Right lung (tissue), 5 donors: ENCODE data around the gene TNPO3. TPM values are rescaled to one million over a fixed set of nuclear protein-coding genes. Genes with fewer than 3 reads are reported as not detected.

Source experiments
- DNase-seq, 2 donors: peaks; one replicate each; pipeline ENCODE4 v3.0.0-alpha.2; 2013
- polyA plus RNA-seq, 5 donors: library from polyadenylated mRNA; unstranded; fragments of 120-200 nt; gene quantifications; one replicate each; pipeline versions ENCODE4 v1.2.1 to v1.2.3, GENCODE V29; 2013; ENCODE audit warnings: inconsistent platforms in 1 of 5, low replicate concordance in 1 of 5; ENCODE audit not compliant: insufficient read length in 5 of 5, insufficient read depth in 1 of 5

Gene TNPO3
- polyA plus RNA-seq, 5 donors, result 28.8 to 40.4 (median 36.3) TPM

DNA sequence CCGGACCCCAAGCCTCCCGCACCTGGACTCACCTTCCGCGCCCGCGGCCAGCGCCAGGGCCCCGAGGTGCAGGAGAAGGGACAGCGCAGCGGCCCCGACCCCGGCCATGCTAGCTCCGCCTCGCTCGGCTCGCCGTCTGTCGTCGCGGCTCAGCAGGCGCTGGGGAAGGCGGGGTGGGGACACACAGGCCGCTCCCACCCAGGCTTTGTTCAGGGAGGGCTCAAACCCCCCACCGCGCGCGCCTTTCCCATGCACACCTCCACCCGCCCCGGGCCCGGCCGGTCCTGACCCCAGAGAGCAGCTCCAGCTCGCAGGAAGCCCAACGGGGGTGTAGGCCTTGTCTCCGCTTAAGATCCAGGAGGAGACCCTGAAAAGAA lies 144.4 kb downstream of the TNPO3 start, which contains the start of gene KCP:
Gene KCP, minus strand, starts transcription at position 141 of the 377 bp plus-strand sequence. Its CDS starts 33 bp downstream, at position 108.
- DNase-seq, result no peak

DNA sequence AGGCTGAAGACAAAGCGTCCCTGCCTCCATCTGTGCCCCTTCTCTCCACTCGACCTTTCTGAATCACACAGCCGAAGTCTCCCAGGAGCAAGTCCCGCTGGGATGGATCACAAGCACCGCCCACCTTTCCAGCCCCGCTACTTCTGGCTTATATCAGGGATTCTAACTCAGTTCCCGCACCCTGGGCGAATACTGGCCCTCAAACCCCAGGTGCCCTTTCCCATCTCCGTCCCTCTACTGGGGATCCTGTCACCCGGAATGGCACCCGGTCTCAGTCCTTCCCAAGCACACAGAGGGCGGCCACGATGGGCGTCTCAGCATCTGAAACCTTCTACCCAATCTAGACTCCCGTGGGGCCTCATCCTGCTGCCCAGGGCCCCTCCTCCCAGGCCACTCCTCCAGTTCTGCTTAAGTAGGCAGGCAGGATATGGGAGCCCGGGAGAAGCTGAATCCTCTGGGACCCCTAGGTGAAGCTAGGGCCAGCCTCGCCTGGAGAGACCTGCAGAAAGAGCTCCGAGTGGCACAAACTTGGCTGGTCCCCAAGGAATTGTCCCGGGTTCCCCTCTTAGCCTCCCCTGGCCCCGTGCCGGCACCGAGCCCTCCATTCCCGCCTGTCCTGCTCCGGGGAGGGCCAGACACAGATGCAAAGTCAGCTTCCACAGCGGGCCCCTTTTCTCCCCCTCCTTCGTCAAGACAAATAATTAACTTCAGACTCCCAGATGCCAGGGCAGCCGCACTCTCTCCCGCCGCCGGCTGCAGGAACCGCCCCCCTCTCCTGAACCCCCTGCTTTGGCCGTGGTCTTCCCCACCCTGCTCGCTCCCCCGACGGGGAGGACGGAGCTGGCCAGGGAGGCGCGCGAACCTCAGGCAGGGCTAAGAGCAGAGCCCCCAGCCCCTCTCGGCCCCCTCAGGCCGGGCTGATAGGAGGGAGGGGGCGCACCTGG lies 145.0 kb downstream of the TNPO3 start:
- DNase-seq, result peak; percentile 43 to 51

DNA sequence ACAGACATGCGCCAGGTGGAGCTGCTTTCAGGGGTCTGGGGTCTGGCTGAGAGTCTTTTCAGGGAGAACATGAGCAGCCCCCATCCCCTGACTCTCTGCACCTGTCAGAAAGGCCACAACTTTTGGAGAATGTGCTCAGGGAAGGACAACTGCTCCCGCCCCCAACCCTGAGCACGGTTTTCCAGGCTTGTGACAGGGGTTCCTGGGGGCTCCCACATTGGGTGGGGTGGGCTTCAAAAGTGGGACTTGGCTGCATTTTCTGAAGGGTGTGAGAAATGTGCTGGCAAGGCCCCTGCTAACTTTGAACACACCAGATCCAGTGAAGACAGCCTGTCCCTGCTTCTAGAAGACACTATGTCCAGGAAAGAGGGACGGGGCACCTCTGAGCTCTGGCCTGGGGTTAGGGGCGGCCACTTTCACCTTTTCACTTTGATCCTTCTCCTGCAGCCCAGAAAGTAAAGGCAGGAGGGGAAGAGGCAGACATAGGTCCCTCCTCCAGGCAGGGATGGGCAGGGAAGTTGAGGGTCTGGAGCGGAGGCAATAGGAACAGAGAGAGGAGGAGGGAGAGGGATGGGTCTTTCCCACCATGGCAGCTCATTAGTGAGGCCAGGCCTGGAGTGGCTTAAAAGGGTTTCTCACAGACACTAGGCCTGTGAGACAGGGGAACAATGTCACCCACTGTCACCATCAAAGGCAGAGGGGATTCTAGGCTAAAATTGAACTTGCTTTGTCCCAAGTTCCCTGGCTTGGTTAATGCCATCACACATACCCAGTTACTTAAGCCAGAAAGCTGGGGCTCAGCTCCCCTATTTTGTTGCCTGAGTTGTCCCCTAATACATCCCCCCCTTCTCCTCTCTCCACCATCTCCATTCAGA lies 145.9 kb downstream of the TNPO3 start:
- no peak for DNase-seq

DNA sequence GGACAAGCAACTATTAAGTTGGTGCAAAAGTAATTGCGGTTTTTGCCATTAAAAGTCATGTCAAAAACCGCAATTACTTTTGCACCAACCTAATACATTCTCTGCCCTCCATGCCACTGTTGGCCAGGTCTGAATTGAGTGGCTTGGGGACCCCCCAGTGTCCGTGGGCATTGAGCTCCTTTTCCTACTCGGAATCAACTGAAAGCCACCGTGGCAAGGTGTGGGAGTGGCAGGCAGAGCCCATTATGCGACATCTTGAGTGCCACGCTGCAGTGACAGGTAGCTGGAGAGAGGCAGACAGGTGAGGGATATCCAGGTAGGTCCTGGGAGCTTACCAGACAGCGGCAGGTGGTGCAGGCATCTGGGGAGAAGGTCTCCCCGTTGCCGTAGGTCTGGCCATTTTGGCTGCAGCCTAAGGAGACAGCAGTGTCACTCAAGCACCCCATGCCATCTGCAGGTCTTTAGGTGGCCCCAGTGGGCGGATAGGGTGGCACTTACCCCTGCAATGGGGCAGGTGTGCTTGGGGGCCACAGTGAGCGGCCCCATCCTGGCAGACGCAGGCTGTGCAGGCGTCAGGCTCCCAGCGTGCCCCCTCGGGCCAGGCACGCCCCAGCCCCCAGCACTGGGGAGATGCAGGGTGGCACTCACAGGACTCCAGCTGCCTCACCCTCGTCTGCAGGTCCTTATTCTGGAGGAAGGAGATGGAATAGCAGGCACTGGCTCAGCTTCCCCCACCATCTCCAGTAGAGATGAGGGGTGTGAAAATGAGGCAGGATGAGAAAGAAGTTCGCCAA lies 147.9 kb downstream of the TNPO3 start:
- DNase-seq, result no peak

DNA sequence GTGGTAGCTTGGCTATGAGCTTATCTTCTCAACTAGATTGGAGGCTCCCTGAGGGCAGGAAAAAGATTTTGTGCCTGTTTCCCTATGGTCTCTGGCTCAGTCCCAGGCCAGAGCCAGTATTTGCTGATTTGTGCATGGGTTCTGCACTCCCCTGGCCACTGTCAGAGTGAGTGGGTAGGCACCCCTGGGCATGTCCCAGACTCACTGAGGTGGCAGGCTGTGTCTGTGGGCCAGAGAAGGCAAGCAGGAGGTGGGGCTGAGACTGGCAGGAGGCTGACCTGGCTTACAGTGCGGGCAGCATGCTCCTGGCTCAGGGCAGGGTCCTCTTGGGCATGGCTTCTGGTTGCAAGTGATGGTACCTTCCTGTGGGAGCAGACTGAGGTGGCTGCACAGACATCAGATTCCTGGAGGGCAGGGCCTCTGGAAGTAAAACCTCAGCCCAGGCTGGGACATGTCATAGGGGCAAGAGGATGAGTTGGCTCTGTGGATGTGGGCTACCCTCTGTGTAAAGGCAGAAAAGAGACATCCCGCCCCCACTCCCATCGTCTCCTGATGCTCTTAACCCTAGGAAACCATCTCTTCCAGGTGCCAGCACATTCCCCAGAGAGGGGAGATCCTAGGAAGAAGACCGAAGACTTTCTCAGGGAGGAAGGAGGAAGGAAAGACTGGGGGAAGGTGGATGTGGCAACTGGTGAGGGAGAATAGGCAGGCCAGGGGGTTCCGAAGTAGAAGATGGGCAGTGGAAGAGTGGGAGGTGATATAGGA lies 148.7 kb downstream of the TNPO3 start:
- no peak for DNase-seq

DNA sequence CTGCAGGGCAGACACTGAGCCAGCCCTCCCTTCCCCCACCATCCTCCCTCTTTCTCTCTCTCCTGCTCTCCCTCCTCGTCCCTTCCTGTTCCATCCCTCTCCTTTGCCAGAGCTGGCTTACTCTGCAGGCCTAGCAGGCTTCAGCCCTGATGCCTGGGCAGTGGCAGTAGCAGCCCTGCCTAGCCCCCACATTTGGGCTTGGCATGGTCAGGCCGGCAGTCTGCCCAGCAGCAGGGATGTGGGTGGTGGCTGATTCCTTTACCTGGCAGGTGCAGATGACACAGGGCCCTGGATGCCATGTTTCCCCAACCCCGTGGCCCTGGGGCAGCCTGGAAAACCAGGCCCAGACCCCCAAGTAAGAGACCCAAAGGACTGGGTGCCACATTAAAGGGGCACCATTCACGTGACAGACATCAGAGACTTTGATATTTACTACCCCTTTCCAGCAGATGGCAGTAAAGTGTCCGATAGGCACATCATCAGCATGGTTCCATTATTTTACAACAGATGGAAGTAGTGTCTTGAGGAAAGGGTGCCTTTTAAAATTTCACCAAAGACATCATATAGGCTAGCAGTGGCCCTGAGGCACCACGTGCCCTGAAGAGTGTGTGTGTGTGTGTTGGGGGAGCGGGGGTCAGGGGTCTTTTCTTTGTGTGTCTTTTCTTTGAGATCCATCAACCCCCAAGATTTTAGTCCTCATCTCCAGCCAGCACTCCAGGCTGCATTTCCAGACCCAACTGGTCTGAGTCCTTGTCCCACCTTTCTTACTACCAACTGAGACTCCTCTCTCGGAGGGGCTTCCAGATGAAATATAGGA lies 150.3 kb downstream of the TNPO3 start:
- DNase-seq, result no peak

Other genes starting within 250 kb of the TNPO3 start
- gene FLNC, start 224.7 kb downstream of the TNPO3 start, polyA plus RNA-seq, result 10 to 100 TPM; 12.6 to 47.4 (median 17.1) TPM
- gene ATP6V1F, start 192.3 kb downstream of the TNPO3 start, polyA plus RNA-seq, result 100 to 1,000 TPM; 103 to 141 (median 116) TPM
- gene KCP, start 144.4 kb downstream of the TNPO3 start, polyA plus RNA-seq, result 1 to 10 TPM; 4.9 to 9.6 (median 6.1) TPM
- gene IRF5, start 117.2 kb downstream of the TNPO3 start, polyA plus RNA-seq, result 1 to 10 TPM; 1.7 to 4.3 (median 2.1) TPM
- gene TSPAN33, start 89.6 kb upstream of the TNPO3 start, polyA plus RNA-seq, result 1 to 10 TPM; 4.1 to 7.8 (median 4.6) TPM
- gene SMO, start 133.5 kb upstream of the TNPO3 start, polyA plus RNA-seq, result 10 to 100 TPM; 49.9 to 63.8 (median 59.7) TPM
- 10 to 100 TPM; 15.9 to 20.8 (median 19.8) TPM for gene AHCYL2, start 169.9 kb upstream of the TNPO3 start, polyA plus RNA-seq